Upper lobe of left lung (tissue), 4 donors: ENCODE results near the gene CNN1.

Experiments
- POLR2A ChIP-seq, 4 donors: fragments of 450-650 bp; IDR thresholded peaks; one replicate each; pipeline ENCODE4 v1.5.1; 2016 to 2017; ENCODE audit warnings: antibody characterized with exemption in 4 of 4, mild to moderate bottlenecking in 2 of 4
- POLR2AphosphoS5 ChIP-seq, 2 donors: sonication (generic); formaldehyde crosslinking; IDR thresholded peaks; one replicate each; pipeline ENCODE4 v1.5.1; 2017; ENCODE audit warnings: antibody characterized with exemption in 2 of 2
- TF ChIP-seq, protein P1 (sequence below), 6 experiments: fragments of 450-650 bp in 4 of 6; fragments of 200-600 bp in 2 of 6; sonication (generic) in 2 of 6; IDR thresholded peaks; one replicate each; pipeline ENCODE4 v1.5.1; 2016 to 2019; ENCODE audit warnings: antibody characterized with exemption in 6 of 6

GRCh38 chr19:11495885-11496284, 42.8 kb upstream of the CNN1 start:
- TF ChIP-seq, protein P1, sequence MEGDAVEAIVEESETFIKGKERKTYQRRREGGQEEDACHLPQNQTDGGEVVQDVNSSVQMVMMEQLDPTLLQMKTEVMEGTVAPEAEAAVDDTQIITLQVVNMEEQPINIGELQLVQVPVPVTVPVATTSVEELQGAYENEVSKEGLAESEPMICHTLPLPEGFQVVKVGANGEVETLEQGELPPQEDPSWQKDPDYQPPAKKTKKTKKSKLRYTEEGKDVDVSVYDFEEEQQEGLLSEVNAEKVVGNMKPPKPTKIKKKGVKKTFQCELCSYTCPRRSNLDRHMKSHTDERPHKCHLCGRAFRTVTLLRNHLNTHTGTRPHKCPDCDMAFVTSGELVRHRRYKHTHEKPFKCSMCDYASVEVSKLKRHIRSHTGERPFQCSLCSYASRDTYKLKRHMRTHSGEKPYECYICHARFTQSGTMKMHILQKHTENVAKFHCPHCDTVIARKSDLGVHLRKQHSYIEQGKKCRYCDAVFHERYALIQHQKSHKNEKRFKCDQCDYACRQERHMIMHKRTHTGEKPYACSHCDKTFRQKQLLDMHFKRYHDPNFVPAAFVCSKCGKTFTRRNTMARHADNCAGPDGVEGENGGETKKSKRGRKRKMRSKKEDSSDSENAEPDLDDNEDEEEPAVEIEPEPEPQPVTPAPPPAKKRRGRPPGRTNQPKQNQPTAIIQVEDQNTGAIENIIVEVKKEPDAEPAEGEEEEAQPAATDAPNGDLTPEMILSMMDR (IDR thresholded peaks at IDR 0.05) = no peak
- no peak for TF ChIP-seq POLR2A (IDR thresholded peaks at IDR 0.05)
- no peak for TF ChIP-seq POLR2AphosphoS5 (IDR thresholded peaks at IDR 0.05)
